Thoracic aorta (tissue), 2 donors: ENCODE results near the gene OAT. TPM values are rescaled to one million over a fixed set of nuclear protein-coding genes. Genes with fewer than 3 reads are reported as not detected.

Experiments
- ATAC-seq: fragments of 150-250 bp; one replicate; pipeline ENCODE4 v1.8.0; 2017; ENCODE audit warnings: low read depth; ENCODE audit not compliant: insufficient number of reproducible peaks, low FRiP score
- DNase-seq: peaks from one replicate; pipeline ENCODE4 v3.0.0-alpha.2; 2020; ENCODE audit warnings: low spot score
- H3K27ac ChIP-seq, 2 donors: fragments of 200-600 bp; sonication (generic); 1 replicate in 1 of 2; 2 replicates in 1 of 2; pipeline ENCODE4 v1.5.1; 2016; ENCODE audit warnings: mild to moderate bottlenecking in 2 of 2, moderate library complexity in 2 of 2
- H3K27me3 ChIP-seq: fragments of 200-600 bp; sonication (generic); replicated peaks from 2 replicates; pipeline ENCODE4 v1.6.0; 2016; ENCODE audit warnings: mild to moderate bottlenecking; ENCODE audit not compliant: insufficient read depth
- H3K36me3 ChIP-seq: fragments of 200-600 bp; sonication (generic); one replicate; pipeline ENCODE4 v1.5.1; 2016
- H3K4me1 ChIP-seq, 2 donors: fragments of 200-600 bp; sonication (generic); 1 replicate in 1 of 2; 2 replicates in 1 of 2; pipeline versions ENCODE4 v1.5.1 to v1.6.0; 2016; ENCODE audit warnings: low read depth in 2 of 2, mild to moderate bottlenecking in 1 of 2; ENCODE audit not compliant: control insufficient read depth in 1 of 2
- H3K4me3 ChIP-seq: fragments of 200-600 bp; sonication (generic); 2 replicates; pipeline ENCODE4 v1.5.1; 2016; ENCODE audit warnings: mild to moderate bottlenecking
- H3K9me3 ChIP-seq: fragments of 200-600 bp; sonication (generic); 2 replicates; pipeline ENCODE4 v1.5.1; 2016
- CTCF ChIP-seq: fragments of 200-600 bp; sonication (generic); IDR thresholded peaks from one replicate; pipeline ENCODE4 v1.5.1; 2019; ENCODE audit warnings: antibody characterized with exemption
- total RNA-seq, 2 donors: library from RNA; depleted of rRNA; stranded (reverse); fragments of >200 nt; gene quantifications; one replicate each; pipeline versions ENCODE4 v1.1.0 to v1.2.3, GENCODE V29; 2016

The OAT gene
- total RNA-seq, 2 donors from 2014 or later = 74.5 to 83.7 TPM

DNA sequence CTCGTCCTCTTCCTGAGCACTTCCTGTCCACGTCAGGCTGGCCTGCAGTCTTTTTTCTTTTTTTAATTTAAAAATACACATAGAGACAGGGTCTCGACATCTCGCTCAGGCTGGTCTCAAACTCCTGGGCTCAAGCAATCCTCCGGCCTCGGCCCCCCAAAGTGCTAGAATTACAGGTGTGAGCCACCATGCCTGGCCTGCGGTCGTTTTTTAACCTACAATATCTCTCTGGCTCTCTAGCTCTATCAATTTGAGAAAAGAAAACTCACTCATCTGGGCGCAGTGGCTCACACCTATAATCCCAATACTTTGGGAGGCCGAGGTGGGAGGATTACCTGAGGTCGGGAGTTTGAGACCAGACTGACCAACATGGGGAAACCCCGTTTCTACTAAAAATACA, 4.0 kb upstream of the OAT start:
- H3K27me3 ChIP-seq = no peaks in the 10 kb centered on the region
- DNase-seq = no peak
- no peak for TF ChIP-seq CTCF
- peaks cover 0 to 4% of the 10 kb centered on the region in 2 donors for H3K4me1 ChIP-seq
- H3K9me3 ChIP-seq = no peaks in the 10 kb centered on the region
- no peak overlapping the region for H3K27ac ChIP-seq
- H3K36me3 ChIP-seq = no peaks in the 10 kb centered on the region
- no peak overlapping the region for H3K4me3 ChIP-seq
- no peak for ATAC-seq

GRCh38 chr10:124420254-124420653, 1.5 kb upstream of the OAT start:
- no peak for TF ChIP-seq CTCF
- peaks cover 10 to 25% of the 10 kb centered on the region in 2 donors for H3K4me1 ChIP-seq
- DNase-seq (no peak), ATAC-seq (no peak)
- no peak overlapping the region for H3K4me3 ChIP-seq
- H3K9me3 ChIP-seq = no peaks in the 10 kb centered on the region
- no peaks in the 10 kb centered on the region for H3K27me3 ChIP-seq
- no peak overlapping the region for H3K27ac ChIP-seq
- H3K36me3 ChIP-seq = no peaks in the 10 kb centered on the region

DNA sequence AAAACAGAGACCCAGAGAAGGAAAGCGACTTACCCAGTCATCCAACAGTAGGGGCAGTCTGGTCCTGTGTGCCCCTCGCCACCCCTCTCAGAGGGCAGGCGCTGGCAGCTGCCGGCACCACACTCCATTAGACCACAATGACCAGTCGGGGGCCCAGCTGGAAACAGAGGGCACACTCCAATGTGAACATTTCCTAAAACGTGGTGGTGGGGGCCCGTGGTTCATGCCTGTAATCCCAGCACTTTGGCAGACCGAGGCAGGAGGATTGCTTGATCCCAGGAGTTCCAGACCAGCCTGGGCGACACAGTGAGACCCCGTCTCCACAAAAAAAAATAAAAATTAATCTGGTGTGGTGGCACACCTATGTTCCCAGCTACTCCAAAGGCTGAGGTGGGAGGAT, 912 bp upstream of the OAT start:
- no peak for TF ChIP-seq CTCF
- ATAC-seq (no peak), DNase-seq (no peak)
- Histone ChIP-seq H3K4me3 (no peak overlapping the region), H3K36me3 (no peaks in the 10 kb centered on the region), H3K27me3 (no peaks in the 10 kb centered on the region), H3K4me1 (peaks cover 15 to 30% of the 10 kb centered on the region in 2 donors), H3K9me3 (no peaks in the 10 kb centered on the region), H3K27ac (no peak overlapping the region)

- Histone ChIP-seq H3K4me1 (peaks cover 20 to 45% of the 10 kb centered on the region in 2 donors), H3K4me3 (peak overlapping the region; percentile 93), H3K27ac (peak overlapping the region; percentile 89 to 95), H3K27me3 (no peaks in the 10 kb centered on the region), H3K9me3 (no peaks in the 10 kb centered on the region), H3K36me3 (no peaks in the 10 kb centered on the region)
- no peak for TF ChIP-seq CTCF
- ATAC-seq (peak; percentile 69), DNase-seq (no peak)
These were observed 613 bp downstream of the OAT start for GRCh38 chr10:124417895-124418725.

- H3K4me3 ChIP-seq = peak overlapping the region; percentile 93
These were observed 2.0 kb downstream of the OAT start for GRCh38 chr10:124416733-124417132.

More at GRCh38 chr10:124416733-124417132, 2.0 kb downstream of the OAT start:
- no peaks in the 10 kb centered on the region for H3K9me3 ChIP-seq
- ATAC-seq = no peak
- TF ChIP-seq CTCF = no peak
- no peak for DNase-seq
- H3K27me3 ChIP-seq = no peaks in the 10 kb centered on the region
- peaks cover 20 to 56% of the 10 kb centered on the region in 2 donors for H3K4me1 ChIP-seq
- no peaks in the 10 kb centered on the region for H3K36me3 ChIP-seq
- H3K27ac ChIP-seq = peak overlapping the region in 1 of 2 donors; percentile 65
